ENCODE data around the gene ATN1.
"Not testable (repeated sequence)": the region's sequence is repeated elsewhere in the genome, so short reads cannot be mapped to it uniquely, and the experiment has no call there.

ATN1 gene

DNA sequence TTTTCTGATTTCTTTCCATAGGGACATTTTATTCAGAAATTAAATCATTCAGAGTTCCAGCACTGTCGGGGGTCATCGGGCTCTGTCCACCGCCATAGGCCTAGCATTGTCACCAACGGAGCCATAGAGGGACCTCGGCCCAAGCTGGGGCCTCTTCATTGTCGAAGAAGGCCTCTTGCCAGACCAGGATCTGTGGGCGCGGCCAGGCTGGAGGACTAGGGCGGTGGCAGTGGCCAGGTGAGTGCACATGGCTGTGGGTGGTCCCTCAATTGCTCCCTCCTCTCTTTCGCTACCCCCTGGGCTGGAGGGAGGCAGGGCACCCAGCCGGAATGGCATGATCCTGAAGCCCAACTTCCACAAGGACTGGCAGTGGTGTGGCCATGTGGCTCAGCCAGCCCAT is 44.1 kb upstream of the ATN1 start:
- H3K79me2 ChIP-seq (ENCODE audit: insufficient read depth, low read length): no peaks in the 10 kb centered on the region
- H3K4me3 ChIP-seq (ENCODE audit: low read depth in 1 of 2, low read length in 2 of 2): no peak overlapping the region
- no peaks in the 10 kb centered on the region for H3K9me3 ChIP-seq (ENCODE audit: insufficient read depth, low read length, severe bottlenecking)
- H4K20me1 ChIP-seq (ENCODE audit: insufficient read depth, low read length): no peaks in the 10 kb centered on the region
- H3K4me2 ChIP-seq (ENCODE audit: insufficient read depth, low read length): no peak overlapping the region
- no peak for ATAC-seq (ENCODE audit: insufficient read depth, low read depth)
- TF ChIP-seq EZH2 (IDR thresholded peaks at IDR 0.05; ENCODE audit: borderline replicate concordance, low read depth, low read length, severe bottlenecking): no peak
- TF ChIP-seq, protein P1, sequence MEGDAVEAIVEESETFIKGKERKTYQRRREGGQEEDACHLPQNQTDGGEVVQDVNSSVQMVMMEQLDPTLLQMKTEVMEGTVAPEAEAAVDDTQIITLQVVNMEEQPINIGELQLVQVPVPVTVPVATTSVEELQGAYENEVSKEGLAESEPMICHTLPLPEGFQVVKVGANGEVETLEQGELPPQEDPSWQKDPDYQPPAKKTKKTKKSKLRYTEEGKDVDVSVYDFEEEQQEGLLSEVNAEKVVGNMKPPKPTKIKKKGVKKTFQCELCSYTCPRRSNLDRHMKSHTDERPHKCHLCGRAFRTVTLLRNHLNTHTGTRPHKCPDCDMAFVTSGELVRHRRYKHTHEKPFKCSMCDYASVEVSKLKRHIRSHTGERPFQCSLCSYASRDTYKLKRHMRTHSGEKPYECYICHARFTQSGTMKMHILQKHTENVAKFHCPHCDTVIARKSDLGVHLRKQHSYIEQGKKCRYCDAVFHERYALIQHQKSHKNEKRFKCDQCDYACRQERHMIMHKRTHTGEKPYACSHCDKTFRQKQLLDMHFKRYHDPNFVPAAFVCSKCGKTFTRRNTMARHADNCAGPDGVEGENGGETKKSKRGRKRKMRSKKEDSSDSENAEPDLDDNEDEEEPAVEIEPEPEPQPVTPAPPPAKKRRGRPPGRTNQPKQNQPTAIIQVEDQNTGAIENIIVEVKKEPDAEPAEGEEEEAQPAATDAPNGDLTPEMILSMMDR (IDR thresholded peaks at IDR 0.05; ENCODE audit: borderline replicate concordance, extremely low read depth, low read length, poor library complexity, severe bottlenecking): no peak
- no peak overlapping the region for H3K9ac ChIP-seq (ENCODE audit: low read depth, low read length)
- no peak overlapping the region for H2AFZ ChIP-seq (ENCODE audit: low read depth, low read length)
- H3K4me1 ChIP-seq (ENCODE audit: insufficient read depth, low read length): no peaks in the 10 kb centered on the region
- no peak for DNase-seq
- no peak overlapping the region for H3K27ac ChIP-seq (ENCODE audit: low read length)
- peaks cover 23% of the 10 kb centered on the region for H3K36me3 ChIP-seq (ENCODE audit: insufficient read depth, low read length)
- H3K27me3 ChIP-seq (ENCODE audit: insufficient read depth, low read length, poor library complexity): no peaks in the 10 kb centered on the region

GRCh38 chr12:6884539-6884938 is 43.2 kb upstream of the ATN1 start:
- Histone ChIP-seq H4K20me1 (ENCODE audit: insufficient read depth, low read length) (no peaks in the 10 kb centered on the region), H3K4me1 (ENCODE audit: insufficient read depth, low read length) (no peaks in the 10 kb centered on the region), H3K27me3 (ENCODE audit: insufficient read depth, low read length, poor library complexity) (no peaks in the 10 kb centered on the region), H3K79me2 (ENCODE audit: insufficient read depth, low read length) (no peaks in the 10 kb centered on the region), H3K9me3 (ENCODE audit: insufficient read depth, low read length, severe bottlenecking) (no peaks in the 10 kb centered on the region), H3K4me2 (ENCODE audit: insufficient read depth, low read length) (no peak overlapping the region), H3K4me3 (ENCODE audit: low read depth in 1 of 2, low read length in 2 of 2) (no peak overlapping the region), H3K36me3 (ENCODE audit: insufficient read depth, low read length) (peaks cover 23% of the 10 kb centered on the region), H3K27ac (ENCODE audit: low read length) (no peak overlapping the region), H3K9ac (ENCODE audit: low read depth, low read length) (no peak overlapping the region), H2AFZ (ENCODE audit: low read depth, low read length) (no peak overlapping the region)
- no peak for ATAC-seq (ENCODE audit: insufficient read depth, low read depth)
- TF ChIP-seq, protein P1 (IDR thresholded peaks at IDR 0.05; ENCODE audit: borderline replicate concordance, extremely low read depth, low read length, poor library complexity, severe bottlenecking): no peak
- TF ChIP-seq EZH2 (IDR thresholded peaks at IDR 0.05; ENCODE audit: borderline replicate concordance, low read depth, low read length, severe bottlenecking): no peak
- no peak for DNase-seq

DNA sequence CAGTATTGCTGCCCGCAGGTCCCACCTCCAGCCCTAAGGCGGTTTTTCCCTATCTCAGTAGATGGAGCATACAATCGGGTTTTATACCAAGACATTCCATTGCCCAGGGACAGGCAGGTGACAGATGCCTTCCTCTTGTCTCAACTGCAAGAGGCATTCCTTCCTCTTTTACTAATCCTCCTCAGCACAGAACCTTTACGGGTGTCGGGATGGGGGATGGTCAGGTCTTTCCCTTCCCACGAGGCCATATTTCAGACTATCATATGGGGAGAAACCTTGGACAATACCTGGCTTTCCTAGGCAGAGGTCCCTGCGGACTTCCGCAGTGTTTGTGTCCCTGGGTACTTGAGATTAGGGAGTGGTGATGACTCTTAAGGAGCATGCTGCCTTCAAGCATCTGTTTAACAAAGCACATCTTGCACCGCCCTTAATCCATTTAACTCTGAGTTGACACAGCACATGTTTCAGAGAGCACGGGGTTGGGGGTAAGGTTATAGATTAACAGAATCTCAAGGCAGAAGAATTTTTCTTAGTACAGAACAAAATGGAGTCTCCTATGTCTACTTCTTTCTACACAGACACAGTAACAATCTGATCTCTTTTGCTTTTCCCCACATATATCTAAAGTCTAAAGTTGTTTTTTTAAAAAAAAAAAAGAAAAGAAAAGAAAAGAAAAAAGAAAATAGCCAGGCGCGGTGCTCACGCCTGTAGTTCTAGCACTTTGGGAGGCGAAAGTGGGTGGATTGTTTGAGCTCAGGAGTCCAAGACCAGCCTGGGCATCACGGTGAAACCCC is 41.4 kb upstream of the ATN1 start:
- H3K27me3 ChIP-seq (ENCODE audit: insufficient read depth, low read length, poor library complexity); ATAC-seq (ENCODE audit: insufficient read depth, low read depth); H3K4me1 ChIP-seq (ENCODE audit: insufficient read depth, low read length); H3K9ac ChIP-seq (ENCODE audit: low read depth, low read length); H3K27ac ChIP-seq (ENCODE audit: low read length); H2AFZ ChIP-seq (ENCODE audit: low read depth, low read length); H3K4me2 ChIP-seq (ENCODE audit: insufficient read depth, low read length); H4K20me1 ChIP-seq (ENCODE audit: insufficient read depth, low read length); DNase-seq; H3K79me2 ChIP-seq (ENCODE audit: insufficient read depth, low read length); H3K9me3 ChIP-seq (ENCODE audit: insufficient read depth, low read length, severe bottlenecking); H3K4me3 ChIP-seq (ENCODE audit: low read depth in 1 of 2, low read length in 2 of 2): not testable (repeated sequence)
- H3K36me3 ChIP-seq (ENCODE audit: insufficient read depth, low read length): peaks cover 23% of the 10 kb centered on the region

DNA sequence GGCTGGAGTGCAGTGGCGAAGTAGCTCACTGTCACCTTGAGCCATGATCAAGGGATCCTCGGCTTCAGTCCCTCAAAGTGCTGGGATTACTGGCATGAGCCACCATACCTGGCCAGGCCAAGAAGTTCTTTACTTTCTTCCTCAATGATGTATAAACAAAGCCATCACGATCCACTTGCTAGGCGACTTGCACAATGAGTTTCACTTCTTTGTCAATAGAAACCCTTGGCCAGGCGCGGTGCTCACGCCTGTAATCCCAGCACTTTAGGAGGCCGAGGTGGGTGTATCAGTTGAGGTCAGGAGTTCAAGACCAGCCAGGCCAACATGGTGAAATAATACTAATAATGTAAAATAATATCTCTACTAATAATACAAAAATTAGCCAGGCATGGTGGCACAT is 40.3 kb upstream of the ATN1 start:
- H3K4me3 ChIP-seq (ENCODE audit: low read depth in 1 of 2, low read length in 2 of 2): no peak overlapping the region
- DNase-seq: no peak
- no peak overlapping the region for H3K9ac ChIP-seq (ENCODE audit: low read depth, low read length)
- no peak for ATAC-seq (ENCODE audit: insufficient read depth, low read depth)
- TF ChIP-seq, protein P1 (IDR thresholded peaks at IDR 0.05; ENCODE audit: borderline replicate concordance, extremely low read depth, low read length, poor library complexity, severe bottlenecking): no peak
- no peak for TF ChIP-seq EZH2 (IDR thresholded peaks at IDR 0.05; ENCODE audit: borderline replicate concordance, low read depth, low read length, severe bottlenecking)
- H3K4me1 ChIP-seq (ENCODE audit: insufficient read depth, low read length): peaks cover 20% of the 10 kb centered on the region
- peaks cover 23% of the 10 kb centered on the region for H3K36me3 ChIP-seq (ENCODE audit: insufficient read depth, low read length)
- no peak overlapping the region for H2AFZ ChIP-seq (ENCODE audit: low read depth, low read length)
- no peak overlapping the region for H3K4me2 ChIP-seq (ENCODE audit: insufficient read depth, low read length)
- no peak overlapping the region for H3K27ac ChIP-seq (ENCODE audit: low read length)
- peaks cover 6% of the 10 kb centered on the region; the same call in 1 of the 2 replicates for H3K79me2 ChIP-seq (ENCODE audit: insufficient read depth, low read length)
- H3K9me3 ChIP-seq (ENCODE audit: insufficient read depth, low read length, severe bottlenecking): no peaks in the 10 kb centered on the region
- H4K20me1 ChIP-seq (ENCODE audit: insufficient read depth, low read length): no peaks in the 10 kb centered on the region
- H3K27me3 ChIP-seq (ENCODE audit: insufficient read depth, low read length, poor library complexity): no peaks in the 10 kb centered on the region

Data from DND-41 (cell line).